ENCODE results near the gene STXBP1.

STXBP1 gene

DNA sequence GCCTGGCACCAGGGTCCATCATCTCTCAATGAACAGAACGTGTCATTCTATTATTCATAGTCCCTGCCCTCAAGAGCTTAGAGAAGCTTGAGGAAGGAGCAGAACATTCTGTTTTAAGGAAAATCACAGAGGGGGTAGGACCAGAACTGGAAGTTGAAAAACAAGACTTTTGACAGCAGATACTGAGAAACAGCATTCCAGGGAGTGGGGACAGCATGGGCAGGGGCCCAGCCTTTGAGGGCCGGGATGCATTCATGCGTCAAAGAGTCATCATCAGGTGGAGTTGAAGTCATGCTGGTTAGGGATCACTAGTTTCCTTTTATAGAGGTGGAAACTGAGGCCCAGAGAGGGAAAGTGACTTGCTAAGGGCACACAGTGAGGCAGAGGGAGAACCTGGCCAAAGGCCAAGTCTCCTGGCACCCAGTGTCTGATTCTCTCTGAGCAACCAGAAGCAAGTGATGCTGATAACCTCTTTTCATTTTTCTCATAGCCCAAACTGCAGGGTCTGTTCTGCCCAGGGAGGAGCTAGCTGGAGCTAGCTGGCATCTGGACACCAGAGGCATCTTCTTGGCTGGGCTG, 41.5 kb upstream of the STXBP1 start:
- TF ChIP-seq GATA2 (IDR thresholded peaks at IDR 0.05; ENCODE audit: low read depth, low read length) (no peak), GATA3 (IDR thresholded peaks at IDR 0.05; ENCODE audit: low read depth, low read length) (no peak)

DNA sequence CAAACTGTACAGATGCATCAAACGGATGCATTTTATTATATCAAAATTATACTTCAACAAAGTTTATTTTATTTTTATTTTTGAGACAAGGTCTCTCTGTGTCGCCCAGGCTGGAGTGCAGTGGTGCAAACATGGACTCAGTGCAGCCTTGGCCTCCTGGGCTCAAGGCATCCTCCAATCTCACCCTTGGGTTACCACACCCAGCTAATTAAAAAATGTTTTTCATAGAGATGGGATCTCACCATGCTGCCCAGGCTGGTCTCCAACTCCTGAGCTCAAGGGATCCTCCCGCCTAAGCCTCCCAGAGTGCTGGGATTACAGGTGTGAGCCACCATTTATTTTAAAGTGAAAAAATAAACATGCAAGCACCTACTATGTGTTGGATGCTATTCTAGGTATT, 40.1 kb upstream of the STXBP1 start:
- TF ChIP-seq GATA2 (IDR thresholded peaks at IDR 0.05; ENCODE audit: low read depth, low read length) (no peak), GATA3 (IDR thresholded peaks at IDR 0.05; ENCODE audit: low read depth, low read length) (no peak)

DNA sequence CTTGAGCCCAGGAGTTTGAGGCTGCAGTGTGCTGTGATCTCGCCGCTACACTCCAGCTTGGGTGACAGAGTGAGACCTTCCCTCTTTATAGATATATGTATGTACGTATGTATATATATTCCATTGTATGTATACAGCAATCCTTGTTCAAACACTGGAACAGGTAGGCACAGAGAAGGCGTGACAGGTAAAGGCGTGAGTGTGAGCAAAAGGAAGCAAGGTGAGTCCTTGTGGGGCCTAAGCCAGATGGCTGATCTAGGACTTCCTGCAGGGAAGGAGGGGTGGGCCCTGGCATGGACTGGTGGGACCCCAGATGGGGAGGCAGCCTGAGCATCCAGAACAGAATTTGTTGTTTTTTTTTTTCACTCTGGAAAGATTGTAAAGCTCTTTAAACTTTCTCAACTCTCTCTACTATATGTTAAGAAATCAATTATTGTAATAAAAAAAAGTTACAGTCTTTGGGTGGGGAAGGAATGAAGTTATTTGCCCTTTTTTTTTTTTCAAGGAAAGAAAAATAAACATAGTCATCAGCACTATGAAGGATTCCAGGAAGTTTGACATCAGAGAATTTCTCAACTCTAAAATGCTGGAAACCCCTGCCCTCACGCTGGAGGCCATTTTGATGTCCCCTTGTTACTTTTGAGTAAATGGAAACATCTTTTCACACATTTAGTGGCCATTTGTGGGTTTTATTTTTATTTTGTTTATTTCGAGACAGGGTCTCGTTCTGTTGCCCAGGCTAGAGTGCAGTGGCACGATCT, 38.9 kb upstream of the STXBP1 start:
- no peak for TF ChIP-seq GATA3 (IDR thresholded peaks at IDR 0.05; ENCODE audit: low read depth, low read length)
- no peak for TF ChIP-seq GATA2 (IDR thresholded peaks at IDR 0.05; ENCODE audit: low read depth, low read length)

DNA sequence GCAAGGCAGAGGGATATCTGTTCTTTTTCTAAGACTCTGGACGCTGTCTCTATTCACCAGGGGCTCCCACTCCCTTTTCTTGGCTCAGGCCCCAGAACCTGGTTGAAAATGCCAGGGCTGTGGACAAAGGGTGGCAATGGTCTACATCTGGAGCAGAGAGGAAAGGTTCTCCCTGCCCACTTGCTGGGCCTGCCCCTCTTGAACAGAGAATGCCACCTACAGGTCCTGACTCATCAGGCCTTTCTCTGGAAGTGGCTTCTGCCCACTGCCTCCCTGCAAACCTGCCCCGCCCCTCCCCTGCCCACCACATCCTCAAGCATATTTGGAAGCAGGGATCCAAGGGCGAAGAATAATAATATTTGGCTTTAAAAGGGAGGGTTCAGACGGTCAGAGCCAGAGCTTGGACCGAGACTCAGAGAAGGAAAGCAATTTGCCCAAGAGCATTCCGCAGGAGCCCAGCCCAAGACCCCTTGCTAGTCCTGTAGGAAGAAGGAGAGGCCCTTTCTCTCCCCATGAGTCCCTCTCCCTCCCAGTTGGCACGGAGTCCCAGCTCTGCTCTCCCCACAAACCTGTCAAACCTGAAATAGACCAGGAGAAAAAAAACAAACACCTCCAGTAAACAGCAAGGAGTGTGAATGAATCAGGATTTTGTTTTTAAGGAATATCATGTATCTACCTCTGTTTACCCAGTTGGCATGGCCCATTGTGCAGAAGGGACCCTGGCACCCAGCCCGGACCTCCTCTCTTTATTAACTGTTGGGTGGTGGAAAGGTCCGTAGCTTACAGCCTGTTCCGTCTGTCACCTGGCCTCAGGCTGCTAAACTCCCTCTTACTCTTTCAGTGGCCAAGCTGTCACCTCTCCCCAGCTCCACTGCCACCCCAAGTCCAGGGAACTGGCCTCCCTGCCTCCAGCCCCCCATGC, 37.7 kb upstream of the STXBP1 start:
- no peak for TF ChIP-seq GATA2 (IDR thresholded peaks at IDR 0.05; ENCODE audit: low read depth, low read length)
- TF ChIP-seq GATA3 (IDR thresholded peaks at IDR 0.05; ENCODE audit: low read depth, low read length), result no peak

DNA sequence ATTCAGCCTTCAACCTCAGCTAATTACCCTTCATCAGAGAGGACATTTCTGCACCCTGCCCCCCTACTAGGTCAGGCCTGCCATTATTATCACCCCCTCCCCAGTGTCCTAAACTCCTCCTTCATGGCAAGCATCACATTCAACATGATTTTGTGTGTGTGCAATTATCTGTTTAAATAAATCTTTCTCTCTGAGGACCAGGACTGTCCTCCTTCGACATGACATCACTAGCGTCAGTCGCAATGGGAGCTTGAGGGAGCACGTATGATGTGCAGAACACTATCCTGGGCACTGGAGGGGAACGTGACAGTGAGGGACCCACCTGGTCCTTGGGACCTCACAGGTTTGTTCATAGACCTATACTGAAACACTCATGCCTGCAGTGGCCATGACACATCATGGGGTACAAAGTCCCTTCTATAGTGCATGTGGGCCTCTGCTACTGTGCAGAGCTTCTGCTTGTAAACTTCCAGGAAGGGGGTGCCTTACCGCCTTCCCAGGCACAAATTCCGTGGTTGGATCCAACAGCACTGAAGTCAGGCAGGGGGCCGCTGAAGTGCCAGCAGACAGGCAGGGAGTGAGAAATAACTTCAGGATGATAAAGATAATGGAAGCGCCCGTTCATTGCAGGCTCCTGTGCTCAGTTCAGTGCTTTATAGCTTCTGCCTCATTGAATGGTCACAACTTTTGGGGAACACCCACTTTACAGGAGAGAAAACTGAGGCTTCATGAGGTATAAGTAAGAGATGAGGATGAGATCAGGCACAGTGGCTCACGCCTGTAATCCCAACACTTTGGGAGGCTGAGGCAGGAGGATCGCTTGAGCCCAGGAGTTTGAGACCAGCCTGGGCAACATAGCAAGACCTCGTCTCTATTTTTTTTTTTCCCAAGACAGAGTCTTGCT, 36.0 kb upstream of the STXBP1 start:
- TF ChIP-seq GATA2 (IDR thresholded peaks at IDR 0.05; ENCODE audit: low read depth, low read length), result no peak
- no peak for TF ChIP-seq GATA3 (IDR thresholded peaks at IDR 0.05; ENCODE audit: low read depth, low read length)

DNA sequence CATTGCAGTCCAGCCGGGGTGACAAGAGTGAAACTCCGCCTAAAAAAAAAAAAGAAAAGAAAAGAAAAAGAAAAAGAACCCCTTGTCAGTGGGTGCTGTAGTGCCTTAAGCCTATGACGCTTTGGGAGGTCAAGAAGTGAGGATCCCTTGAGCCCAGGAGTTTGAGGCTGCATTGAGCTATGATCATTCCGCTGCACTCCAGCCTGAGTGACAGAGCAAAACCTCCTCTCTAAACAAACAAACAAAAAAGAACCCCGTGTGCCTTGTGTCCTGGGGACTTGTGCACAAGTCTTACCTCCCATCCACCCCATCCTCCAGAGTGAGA, 33.5 kb upstream of the STXBP1 start:
- TF ChIP-seq GATA2 (IDR thresholded peaks at IDR 0.05; ENCODE audit: low read depth, low read length), result no peak
- no peak for TF ChIP-seq GATA3 (IDR thresholded peaks at IDR 0.05; ENCODE audit: low read depth, low read length)

DNA sequence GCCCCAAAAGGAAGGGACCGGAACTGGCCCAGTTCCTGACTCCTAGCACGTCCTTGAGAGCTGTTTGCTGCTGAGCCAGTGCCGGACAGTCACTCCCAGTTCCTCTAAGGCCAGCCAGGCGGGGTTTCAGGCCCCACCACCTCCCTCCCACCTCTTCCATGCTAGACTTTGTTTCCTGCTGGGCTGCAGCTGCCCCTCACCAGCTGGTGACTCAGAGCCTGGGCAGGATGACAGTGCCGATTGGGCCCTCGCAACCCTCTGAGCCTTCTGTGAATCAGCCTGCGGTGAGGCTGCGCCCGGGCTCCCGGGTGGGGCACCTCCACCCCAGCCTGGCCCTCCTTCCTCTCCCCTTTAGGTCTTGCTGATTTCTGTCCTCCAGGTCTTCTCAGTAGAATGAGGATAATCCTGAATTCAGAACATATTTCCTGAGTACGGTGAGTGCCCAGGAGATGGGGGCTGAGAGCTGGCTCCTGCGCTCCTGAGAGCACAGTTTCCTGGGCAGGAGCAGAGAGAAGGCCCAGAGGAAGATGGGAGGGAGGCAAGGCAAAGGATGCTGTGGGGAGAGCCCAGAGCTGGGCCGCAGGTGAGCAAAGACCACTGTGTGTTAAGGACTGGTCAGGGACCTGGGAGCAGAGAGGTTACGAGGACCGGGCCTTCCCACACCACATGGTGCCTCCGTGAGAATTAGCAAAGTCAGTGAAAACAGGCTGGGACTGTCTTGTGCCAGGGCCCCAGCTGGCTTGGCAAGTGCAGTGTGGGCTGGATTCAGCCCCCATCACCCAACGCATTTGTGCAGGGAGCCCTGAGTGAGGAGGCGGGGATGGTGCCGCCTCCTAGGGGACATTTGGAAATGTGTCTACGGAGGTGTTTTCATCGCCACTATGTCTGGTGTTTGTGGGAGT, 32.9 kb upstream of the STXBP1 start:
- TF ChIP-seq GATA3 (IDR thresholded peaks at IDR 0.05; ENCODE audit: low read depth, low read length) (no peak), GATA2 (IDR thresholded peaks at IDR 0.05; ENCODE audit: low read depth, low read length) (no peak)

DNA sequence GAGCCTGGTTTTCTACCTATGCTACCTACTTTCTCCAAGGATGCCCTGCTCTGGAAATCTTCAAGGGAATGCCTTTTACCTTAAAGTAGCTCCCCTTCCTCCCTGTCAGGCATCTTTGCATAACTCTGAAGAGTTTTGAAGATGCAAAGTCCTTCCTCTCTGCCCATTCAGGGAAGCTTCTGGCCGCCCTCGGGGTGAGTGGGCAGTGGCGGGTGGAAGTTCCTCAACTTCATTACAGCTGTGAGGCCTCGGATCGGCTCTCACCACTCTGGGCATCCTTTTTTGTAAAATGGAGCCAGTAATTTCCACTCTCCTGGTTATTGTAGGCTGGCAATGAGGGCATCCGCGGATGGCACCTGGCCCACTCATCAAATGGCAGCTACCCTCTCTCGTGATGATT, 31.7 kb upstream of the STXBP1 start:
- no peak for TF ChIP-seq GATA3 (IDR thresholded peaks at IDR 0.05; ENCODE audit: low read depth, low read length)
- TF ChIP-seq GATA2 (IDR thresholded peaks at IDR 0.05; ENCODE audit: low read depth, low read length), result no peak

DNA sequence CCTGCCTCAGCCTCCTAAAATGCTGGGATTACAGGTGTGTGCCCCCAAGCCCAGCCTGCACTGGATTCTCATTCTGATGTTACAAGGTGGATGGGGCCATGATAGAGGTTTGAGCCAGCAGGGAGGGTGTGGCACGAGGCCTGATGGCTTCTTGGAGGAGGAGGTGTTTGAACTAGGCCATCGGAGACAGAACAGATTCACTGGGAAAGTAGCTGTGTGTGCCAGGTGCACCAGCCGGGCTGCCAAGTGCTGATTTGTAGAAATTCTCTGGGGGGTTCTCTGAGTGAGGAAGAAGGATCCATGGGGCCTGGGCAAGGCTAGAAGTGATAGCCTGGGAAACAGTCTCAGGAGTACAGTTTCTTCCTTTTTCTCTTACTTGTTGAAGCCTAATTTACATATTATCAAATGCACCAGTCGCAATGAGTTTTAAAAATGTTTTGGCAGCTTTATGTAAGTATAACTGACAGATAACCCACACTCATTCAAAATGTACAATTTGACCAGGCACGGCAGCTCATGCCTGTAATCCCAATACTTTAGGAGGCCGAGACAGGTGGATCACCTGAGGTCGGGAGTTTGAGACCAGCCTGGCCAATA, 31.1 kb upstream of the STXBP1 start:
- TF ChIP-seq GATA2 (IDR thresholded peaks at IDR 0.05; ENCODE audit: low read depth, low read length), result no peak
- no peak for TF ChIP-seq GATA3 (IDR thresholded peaks at IDR 0.05; ENCODE audit: low read depth, low read length)

DNA sequence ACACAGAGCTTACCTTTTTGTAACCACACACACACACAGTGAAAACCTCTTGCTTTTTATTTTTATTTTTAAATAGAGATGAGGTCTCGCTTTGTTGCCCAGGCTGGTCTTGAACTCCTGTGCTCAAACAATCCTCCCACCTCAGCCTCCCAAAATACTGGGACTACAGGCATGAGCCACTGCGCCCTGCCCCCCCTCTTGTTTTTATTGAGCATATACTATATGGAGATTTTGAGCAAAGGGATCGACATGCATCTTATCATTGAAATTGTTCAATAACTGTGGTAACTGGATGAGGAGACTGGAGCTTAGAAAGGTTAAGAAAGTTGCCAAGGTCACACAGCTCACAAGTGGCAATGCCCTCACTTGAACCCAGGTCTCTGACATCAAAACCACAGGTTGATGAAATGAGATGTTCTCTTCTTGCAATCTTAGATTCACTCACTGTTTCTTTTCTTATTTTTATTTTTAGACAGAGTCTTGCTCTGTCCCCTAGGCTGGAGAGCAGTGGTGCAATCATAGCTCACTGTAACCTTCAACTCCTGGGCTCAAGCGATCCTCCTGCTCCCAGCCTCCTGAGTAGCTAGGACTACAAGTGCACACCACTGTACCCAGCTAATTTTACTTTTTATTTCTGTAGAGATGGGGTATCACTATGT, 26.8 kb upstream of the STXBP1 start:
- TF ChIP-seq GATA3 (IDR thresholded peaks at IDR 0.05; ENCODE audit: low read depth, low read length) (no peak), GATA2 (IDR thresholded peaks at IDR 0.05; ENCODE audit: low read depth, low read length) (no peak)

DNA sequence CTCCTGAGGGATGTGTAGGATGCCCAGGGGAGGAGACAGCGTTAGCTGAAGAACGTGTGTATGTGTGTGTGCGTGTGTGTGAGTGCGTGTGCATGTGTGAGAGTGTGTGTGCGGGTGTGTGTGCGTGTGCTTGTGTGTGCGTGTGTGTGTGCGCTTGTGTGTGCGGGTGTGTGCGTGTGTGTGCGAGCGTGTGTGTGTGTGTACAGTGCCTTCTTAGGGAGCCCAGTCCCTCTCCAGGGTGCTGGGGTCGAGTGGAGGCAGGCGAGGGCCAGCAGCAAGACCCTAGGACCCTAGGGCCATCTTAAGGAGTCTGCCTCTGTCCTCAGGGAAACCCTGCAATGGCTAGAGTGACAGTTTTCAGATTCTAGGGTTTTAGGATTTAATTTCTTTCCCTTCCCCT, 26.0 kb upstream of the STXBP1 start:
- TF ChIP-seq GATA2 (IDR thresholded peaks at IDR 0.05; ENCODE audit: low read depth, low read length), result no peak
- no peak for TF ChIP-seq GATA3 (IDR thresholded peaks at IDR 0.05; ENCODE audit: low read depth, low read length)

DNA sequence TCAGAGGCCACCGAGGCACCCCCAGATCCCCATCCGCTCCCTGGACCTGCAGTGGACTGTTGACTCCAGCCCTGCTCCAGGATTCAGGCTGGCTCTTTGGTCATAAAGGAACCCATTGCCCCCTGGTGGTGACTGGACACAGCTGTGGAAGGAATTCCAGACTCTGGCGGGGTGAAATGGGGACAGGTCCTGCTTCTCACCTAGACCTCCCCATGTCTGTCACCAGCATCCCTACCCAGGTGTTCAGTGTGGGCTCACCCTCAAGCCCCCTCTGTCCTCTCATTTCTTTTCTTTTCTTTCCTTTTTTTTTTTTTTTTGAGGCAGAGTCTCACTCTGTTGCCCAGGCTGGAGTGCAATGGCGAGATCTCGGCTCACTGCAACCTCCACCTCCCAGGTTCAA, 25.5 kb upstream of the STXBP1 start:
- TF ChIP-seq GATA2 (IDR thresholded peaks at IDR 0.05; ENCODE audit: low read depth, low read length), result no peak
- TF ChIP-seq GATA3 (IDR thresholded peaks at IDR 0.05; ENCODE audit: low read depth, low read length), result no peak

Data from SH-SY5Y (cell line).